HG03460 (cell line): ENCODE results near the gene FKBP1C.
"Not testable (repeated sequence)": the region's sequence is repeated elsewhere in the genome, so short reads cannot be mapped to it uniquely, and the experiment has no call there.

Experiments used
- ATAC-seq: cut with Tn5 transposase; IDR thresholded peaks from one replicate; pipeline ENCODE4 v1.9.1; 2021; ENCODE audit not compliant: unreplicated experiment

The FKBP1C gene

GRCh38 chr6:63211343-63211742 lies at the start of gene FKBP1C:
FKBP1C (plus strand) TSS chr6:63211469.
- ATAC-seq = not testable (repeated sequence)

- not testable (repeated sequence) for ATAC-seq
These were observed 47.0 kb upstream of the FKBP1C start for GRCh38 chr6:63164047-63164803.

- ATAC-seq = no peak
These were observed 37.1 kb upstream of the FKBP1C start for GRCh38 chr6:63174173-63174572.

- no peak for ATAC-seq
These were observed 35.1 kb upstream of the FKBP1C start for GRCh38 chr6:63176181-63176580.

GRCh38 chr6:63180367-63180766 lies 30.9 kb upstream of the FKBP1C start:
- no peak for ATAC-seq

- no peak for ATAC-seq
These were observed 24.3 kb upstream of the FKBP1C start for GRCh38 chr6:63186970-63187369.

DNA sequence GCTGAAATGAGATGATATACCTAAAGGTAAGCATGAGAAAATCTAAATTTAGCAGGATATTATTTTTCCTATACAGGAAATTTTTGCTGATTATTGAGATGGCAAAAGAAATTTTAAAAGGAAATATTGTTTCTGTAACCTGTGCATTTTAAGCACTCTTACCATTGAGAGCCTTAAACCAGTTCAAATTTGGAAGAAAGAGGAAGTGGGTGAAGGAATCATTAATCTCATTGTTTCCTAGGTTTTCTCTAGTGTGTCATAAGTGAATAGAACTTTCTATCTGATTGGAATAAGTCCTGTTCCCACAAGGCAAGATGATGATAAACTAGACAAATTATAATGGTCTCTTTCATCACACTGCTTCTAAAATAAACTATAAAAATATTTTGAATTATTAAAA lies 22.4 kb upstream of the FKBP1C start:
- ATAC-seq = no peak

DNA sequence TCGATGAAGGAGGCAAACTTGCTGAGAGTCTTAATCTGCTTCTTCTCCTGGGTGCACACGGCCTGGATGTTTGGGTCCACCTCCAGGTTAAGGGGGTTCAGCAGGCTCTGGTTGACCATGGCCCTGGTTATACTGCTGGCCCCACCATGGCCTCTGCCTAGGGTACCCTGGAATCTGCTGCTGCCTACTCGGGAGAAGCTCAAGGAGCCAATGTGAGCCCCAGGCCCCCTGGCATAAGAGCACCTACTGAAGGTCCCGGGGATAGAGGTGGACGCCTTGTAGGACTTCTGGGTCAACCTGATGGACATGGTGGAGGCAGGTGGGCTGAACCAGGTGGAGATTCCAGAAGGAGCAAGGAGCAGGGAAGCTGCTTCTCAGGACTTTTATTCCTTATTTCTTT lies 17.9 kb upstream of the FKBP1C start:
- ATAC-seq = no peak

DNA sequence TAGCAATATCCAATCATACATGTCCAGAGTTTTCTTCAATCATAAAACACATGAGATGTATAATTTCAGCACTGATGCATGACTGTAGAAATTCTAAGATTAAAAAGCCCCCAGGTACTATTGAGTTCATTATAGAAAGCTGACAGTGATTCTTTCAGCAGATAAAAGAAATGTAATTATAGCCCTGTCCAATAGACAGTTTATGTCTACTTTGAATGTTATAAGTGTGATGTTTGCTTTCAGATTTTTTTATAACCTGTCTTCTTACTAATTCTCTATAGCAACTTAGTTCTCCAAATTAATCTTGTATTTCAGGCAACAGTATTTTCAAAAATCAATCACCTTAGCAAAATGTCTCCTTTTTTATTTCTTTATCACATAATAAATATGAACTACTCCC lies 13.5 kb upstream of the FKBP1C start:
- ATAC-seq = no peak

- ATAC-seq = no peak
These were observed 2.1 kb downstream of the FKBP1C start for GRCh38 chr6:63213325-63213724.

GRCh38 chr6:63214816-63215215 lies 3.5 kb downstream of the FKBP1C start:
- ATAC-seq = no peak

DNA sequence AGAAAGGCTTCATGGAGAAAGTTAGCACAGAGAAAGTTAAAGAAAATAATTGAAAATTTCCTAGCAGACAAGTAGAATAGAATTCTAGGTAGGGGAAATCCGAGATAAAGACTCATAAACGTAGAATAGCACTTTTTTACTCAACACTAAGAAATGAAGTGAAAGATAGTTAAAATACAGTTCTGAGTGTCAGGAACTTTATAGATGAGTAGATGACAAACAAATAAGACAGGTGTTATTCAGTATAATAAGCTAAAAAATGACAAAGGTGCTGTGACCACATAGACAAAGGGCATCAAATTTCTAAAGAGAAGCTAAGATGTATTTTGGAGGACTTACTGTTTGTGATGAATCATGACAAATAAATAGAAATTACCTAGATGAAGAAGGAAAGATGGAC lies 12.9 kb downstream of the FKBP1C start:
- ATAC-seq = no peak

DNA sequence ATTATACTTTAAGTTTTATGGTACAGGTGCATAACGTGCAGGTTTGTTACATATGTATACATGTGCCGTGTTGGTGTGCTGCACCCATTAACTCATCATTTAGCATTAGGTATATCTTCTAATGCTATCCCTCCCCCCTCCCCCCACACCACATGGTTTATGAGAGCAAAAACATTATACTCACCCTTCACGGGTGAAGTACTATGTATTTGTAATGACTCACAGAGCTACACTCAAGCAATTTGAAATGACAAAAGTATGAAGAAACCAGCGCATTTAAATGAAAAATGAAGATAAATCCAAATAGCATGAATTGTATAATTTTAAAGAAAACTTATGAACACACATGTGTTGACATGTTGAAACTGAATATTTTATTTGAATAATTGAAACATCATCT lies 14.7 kb downstream of the FKBP1C start:
- not testable (repeated sequence) for ATAC-seq

GRCh38 chr6:63227928-63228894 lies 16.9 kb downstream of the FKBP1C start:
- not testable (repeated sequence) for ATAC-seq

- not testable (repeated sequence) for ATAC-seq
These were observed 18.8 kb downstream of the FKBP1C start for GRCh38 chr6:63230027-63230426.

DNA sequence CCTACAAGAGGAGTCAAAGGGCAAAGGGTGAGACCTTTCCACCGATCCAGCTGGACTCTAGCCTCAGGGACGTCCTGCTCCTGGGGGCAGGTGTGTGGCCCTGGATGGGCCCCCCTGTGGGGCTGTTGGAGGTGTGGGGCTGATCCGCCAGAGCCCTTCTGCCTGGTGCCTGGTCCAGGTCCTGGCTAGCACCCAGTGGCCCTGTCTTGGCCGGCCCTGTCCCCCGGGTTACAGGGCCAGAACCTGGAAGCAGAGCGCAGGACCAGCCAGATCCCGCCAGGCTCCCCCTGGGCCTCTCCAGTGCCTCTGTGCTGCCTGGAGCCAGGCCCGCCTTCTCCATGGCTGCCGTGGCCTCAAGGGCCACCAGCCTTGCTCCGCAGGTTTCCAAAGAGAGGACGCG lies 19.2 kb downstream of the FKBP1C start:
- not testable (repeated sequence) for ATAC-seq

GRCh38 chr6:63236398-63236817 lies 25.1 kb downstream of the FKBP1C start:
- no peak for ATAC-seq

GRCh38 chr6:63245420-63245819 lies 34.2 kb downstream of the FKBP1C start:
- no peak for ATAC-seq

DNA sequence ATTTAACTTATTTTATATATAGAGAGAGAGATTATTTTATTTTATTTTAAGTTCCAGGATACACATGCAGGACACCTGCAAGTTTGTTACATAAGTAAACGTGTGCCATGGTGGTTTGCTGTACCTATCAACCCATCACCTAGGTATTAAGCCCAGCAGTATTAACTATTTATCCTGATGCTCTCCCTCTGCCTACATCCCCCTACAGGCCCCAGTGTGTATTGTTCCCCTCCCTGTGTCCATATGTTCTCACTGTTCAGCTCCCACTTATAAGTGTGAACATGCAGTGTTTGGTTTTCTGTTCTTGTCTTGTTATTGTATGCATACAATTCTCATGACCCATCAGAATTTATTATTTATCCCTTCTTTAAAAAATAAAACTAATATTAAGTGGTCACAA lies 34.6 kb downstream of the FKBP1C start:
- ATAC-seq = no peak

DNA sequence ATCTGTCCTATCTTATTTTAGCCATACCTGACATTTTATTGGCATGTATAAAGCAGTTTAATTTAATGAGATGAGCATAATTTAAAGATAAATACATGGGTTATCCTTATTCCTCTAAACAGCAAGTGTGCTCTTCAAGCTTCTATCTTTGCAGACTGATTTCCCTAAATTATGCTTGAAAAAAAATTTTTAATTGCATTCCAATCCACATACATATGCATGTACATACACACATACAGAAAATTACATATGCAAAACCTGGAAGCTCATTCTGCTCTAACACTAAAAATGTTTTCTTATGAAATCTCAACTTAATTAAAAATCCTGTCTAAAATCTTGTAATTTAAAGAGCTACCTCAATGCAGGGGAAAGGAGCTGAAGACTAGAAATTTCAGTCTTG lies 35.3 kb downstream of the FKBP1C start:
- no peak for ATAC-seq

DNA sequence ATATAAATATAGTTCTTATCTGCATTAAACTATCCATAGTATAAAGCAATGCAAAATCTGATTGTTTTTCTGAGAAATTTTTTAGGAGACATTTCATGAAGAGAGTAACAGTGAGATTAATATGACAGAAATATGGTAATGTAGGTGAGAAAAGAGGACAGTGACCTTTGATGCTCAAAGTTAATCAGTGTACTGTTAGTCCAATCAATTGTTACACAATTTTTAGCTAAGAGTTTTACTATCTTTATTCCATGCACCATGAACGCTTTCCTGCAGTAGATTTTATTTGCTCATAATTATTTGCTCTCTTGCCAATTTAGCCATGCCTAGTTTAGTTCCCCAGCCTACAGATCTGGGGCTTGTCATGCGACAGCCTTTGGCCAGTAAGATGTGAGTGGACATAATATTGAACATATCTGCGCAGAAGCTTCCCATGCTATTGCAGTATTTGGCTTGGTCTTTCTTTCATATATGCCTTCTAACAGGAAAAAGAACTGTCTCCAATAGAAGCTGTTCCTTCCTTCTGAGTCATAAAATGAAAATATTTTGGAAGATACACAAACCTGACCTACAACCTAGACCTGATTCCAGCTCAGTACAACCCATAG lies 38.7 kb downstream of the FKBP1C start:
- ATAC-seq = no peak

DNA sequence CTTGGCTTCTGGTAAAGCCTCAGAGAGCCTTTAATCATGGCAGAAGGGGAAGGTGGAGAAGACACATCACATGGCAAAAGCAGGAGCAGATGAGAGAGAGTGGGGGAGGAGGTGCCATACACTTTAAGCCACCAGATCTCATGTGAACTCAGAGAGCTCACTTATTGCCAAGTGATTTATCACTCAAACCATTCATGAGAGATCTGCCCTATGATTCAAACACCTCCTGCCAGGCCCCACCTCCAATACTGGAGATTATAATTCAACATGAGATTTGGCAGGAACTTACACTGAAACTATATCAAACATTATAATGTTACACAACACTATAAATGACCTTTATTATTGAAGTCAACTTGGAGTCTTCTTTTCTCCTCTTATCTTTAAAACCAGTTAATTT lies 47.9 kb downstream of the FKBP1C start:
- no peak for ATAC-seq
